Skeletal muscle satellite cell (primary cell): Measurements from ENCODE around the gene MYO9B.

Source experiments
- H3K27me3 ChIP-seq: 2 replicates; pipeline ENCODE4 v1.7.0; 2013; ENCODE audit warnings: low read length; ENCODE audit not compliant: control insufficient read depth, insufficient read depth
- H3K36me3 ChIP-seq: 2 replicates; pipeline ENCODE4 v1.7.0; 2013; ENCODE audit warnings: mild to moderate bottlenecking, control low read depth, low read length; ENCODE audit not compliant: insufficient read depth
- H3K4me1 ChIP-seq: 2 replicates; pipeline ENCODE4 v1.7.0; 2013; ENCODE audit warnings: low read length; ENCODE audit not compliant: control insufficient read depth, insufficient read depth
- H3K4me2 ChIP-seq: 2 replicates; pipeline ENCODE4 v1.7.0; 2013; ENCODE audit warnings: mild to moderate bottlenecking, low read length
- H3K4me3 ChIP-seq: 2 replicates; pipeline ENCODE4 v1.7.0; 2013; ENCODE audit warnings: low read length
- H3K9ac ChIP-seq: 2 replicates; pipeline ENCODE4 v1.7.0; 2013; ENCODE audit warnings: mild to moderate bottlenecking, low read depth, low read length, moderate library complexity
- H3K9me3 ChIP-seq: replicated peaks from 2 replicates; pipeline ENCODE4 v1.7.0; 2013; ENCODE audit warnings: mild to moderate bottlenecking, control low read depth, low read length

Gene MYO9B

DNA sequence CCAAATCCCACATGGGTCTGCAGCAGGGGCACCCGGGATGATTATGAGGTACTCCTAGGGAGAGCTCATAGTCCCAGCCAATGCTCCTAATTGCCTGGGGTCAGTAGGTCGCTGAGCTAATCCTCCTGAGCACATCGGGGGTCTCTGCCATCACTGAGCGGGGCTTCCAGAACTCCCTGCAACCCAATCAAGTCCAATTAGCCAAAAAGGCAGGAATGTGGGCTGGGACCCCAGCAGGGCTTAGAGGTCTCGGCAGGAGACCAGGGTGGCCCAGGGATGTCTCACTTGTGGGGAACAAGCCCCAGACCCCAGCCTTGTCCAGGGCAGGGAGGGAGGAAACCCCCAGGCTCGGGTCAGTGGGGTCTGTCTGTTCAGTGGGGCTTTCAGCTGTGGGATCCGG lies 31.8 kb upstream of the MYO9B start:
- no peaks in the 10 kb centered on the region for H3K4me1 ChIP-seq

DNA sequence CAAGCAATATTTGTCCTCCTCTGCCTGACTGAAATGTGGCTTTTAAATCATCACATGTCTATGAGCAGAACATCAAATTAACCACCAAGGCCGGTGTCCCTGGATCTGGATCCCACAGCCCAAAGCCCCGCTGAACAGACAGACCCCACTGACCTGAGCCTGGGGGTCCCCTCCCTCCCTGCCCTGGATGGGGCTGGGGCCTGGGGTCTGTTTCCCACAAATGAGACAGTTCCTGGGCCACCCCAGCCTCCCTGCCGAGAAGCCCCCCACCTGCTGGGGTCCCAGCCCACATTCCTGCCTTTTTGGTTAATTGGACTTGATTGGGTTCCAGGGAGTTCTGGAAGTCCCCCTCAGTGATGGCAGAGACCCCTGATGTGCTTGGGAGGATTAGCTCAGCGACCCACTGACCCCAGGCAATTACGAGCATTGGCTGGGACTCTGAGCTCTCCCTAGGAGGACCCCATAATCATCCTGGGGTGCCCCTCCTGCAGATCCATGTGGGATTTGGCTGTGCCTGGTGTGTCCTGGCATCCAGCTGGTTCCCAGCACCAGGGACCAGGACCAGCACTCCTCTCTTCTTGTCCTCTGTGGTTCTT lies 29.6 kb upstream of the MYO9B start:
- Histone ChIP-seq H3K9me3 (no peaks in the 10 kb centered on the region), H3K27me3 (peaks cover 26% of the 10 kb centered on the region), H3K36me3 (peaks cover 14% of the 10 kb centered on the region), H3K4me2 (no peak overlapping the region), H3K4me1 (peaks cover 5% of the 10 kb centered on the region), H3K9ac (no peak overlapping the region), H3K4me3 (no peak overlapping the region)

More for the DNA sequence above, 31.8 kb upstream of the MYO9B start:
- Histone ChIP-seq H3K4me2 (no peak overlapping the region), H3K36me3 (peaks cover 2% of the 10 kb centered on the region), H3K9ac (no peak overlapping the region), H3K4me3 (no peak overlapping the region), H3K9me3 (no peaks in the 10 kb centered on the region), H3K27me3 (peaks cover 30% of the 10 kb centered on the region)

DNA sequence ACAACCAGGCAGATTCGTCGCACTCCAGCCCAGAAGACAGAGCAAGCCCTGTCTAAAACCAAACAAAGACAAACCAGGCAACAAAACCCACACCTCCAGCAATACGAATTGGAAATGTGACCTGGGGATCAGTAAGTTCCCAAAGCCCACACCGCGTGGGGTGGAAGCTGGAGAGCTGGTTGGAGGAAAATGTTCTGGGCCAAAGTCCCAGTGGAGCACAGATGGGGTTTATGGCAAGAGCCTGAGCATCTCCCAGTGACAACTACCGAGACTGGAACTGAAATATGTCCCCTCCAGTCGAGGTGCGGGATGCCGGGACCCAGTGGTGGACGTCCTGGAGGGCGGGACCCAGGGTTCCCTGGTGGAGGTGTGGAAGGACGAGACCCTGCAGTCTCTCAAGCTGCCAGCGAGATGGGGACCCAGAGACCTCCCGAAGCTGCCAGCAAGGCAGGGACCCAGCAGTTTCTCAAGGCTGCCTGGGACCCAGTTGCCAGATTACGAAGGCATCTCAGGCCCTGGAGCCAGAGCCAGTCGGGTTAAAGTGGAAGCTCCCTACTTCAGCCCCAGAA lies 26.6 kb upstream of the MYO9B start:
- no peak overlapping the region for H3K4me3 ChIP-seq
- peaks cover 3% of the 10 kb centered on the region for H3K27me3 ChIP-seq
- peaks cover 14% of the 10 kb centered on the region for H3K36me3 ChIP-seq
- peaks cover 5% of the 10 kb centered on the region for H3K4me1 ChIP-seq
- no peaks in the 10 kb centered on the region for H3K9me3 ChIP-seq
- no peak overlapping the region for H3K9ac ChIP-seq
- no peak overlapping the region for H3K4me2 ChIP-seq

DNA sequence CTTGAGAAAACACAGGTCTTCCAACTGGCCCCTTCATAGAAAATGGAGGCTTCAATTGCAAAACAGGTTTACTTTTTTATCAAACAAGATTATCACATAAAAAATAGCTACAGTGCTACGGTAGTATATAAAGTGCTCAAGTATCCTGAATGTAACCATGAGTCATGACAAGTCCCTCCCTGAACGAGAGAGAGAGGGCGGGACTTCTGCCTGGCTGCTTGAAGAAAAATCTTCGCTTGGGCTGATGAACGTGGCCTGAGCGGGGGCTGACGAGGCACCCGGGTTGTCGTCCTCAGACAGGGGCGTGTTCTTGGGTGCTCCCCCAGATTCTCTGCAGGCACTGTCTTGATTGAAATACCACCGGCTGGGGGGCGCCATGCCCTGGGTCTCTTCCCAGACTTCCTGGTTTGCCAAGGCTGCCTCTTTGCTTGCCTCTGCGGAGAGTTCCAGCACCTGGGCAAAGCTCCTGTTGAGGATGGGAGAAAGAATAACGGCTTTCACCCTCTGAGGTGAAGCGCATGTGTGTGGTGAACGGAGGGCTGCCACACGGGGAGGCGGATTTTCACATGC lies 25.8 kb upstream of the MYO9B start:
- Histone ChIP-seq H3K4me2 (no peak overlapping the region), H3K27me3 (no peaks in the 10 kb centered on the region), H3K9ac (no peak overlapping the region), H3K9me3 (no peaks in the 10 kb centered on the region), H3K36me3 (peaks cover 14% of the 10 kb centered on the region), H3K4me3 (no peak overlapping the region), H3K4me1 (peaks cover 5% of the 10 kb centered on the region)

DNA sequence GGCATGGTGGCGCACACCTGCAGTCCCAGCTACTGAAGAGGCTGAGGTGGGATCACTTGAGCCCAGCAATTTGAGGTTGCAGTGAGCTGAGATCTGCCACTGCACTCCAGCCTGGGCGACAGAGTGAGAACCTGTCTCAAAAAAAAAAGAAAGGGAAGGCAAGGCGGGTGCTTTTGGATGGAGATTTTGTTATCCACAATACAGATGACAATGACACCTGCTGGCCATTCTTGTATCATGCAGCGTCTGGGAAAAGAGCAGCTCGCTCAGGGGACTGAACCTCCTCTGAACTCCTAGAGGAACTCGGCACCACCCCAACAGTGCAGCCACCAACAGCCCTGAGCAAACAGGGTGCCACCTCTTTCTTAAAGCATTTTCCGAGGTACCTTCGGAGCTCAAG lies 23.1 kb upstream of the MYO9B start:
- H3K4me2 ChIP-seq: no peak overlapping the region
- no peak overlapping the region for H3K9ac ChIP-seq
- H3K27me3 ChIP-seq: no peaks in the 10 kb centered on the region
- H3K4me3 ChIP-seq: no peak overlapping the region
- peaks cover 20% of the 10 kb centered on the region for H3K36me3 ChIP-seq
- no peaks in the 10 kb centered on the region for H3K9me3 ChIP-seq
- H3K4me1 ChIP-seq: peaks cover 5% of the 10 kb centered on the region

DNA sequence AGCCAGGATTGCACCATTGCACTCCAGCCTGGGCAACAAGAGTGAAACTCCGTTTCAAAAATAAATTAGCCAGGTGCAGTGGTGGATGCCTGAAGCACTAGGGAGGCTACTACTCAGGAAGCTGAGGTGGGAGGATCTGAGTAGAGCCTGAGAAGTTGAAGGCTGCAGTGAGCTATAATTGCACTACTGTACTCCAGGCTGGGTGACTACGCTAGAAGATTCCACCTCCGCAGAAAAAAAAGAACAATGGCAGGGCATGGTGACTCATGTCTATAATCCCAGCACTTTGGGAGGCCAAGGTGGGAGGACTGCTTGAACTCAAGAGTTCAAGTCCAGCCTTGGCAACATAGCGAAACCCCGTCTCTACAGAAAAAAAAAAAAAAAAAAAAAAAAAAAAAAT lies 20.8 kb upstream of the MYO9B start:
- H3K36me3 ChIP-seq: peaks cover 31% of the 10 kb centered on the region
- peaks cover 2% of the 10 kb centered on the region for H3K4me1 ChIP-seq
- H3K4me2 ChIP-seq: no peak overlapping the region

DNA sequence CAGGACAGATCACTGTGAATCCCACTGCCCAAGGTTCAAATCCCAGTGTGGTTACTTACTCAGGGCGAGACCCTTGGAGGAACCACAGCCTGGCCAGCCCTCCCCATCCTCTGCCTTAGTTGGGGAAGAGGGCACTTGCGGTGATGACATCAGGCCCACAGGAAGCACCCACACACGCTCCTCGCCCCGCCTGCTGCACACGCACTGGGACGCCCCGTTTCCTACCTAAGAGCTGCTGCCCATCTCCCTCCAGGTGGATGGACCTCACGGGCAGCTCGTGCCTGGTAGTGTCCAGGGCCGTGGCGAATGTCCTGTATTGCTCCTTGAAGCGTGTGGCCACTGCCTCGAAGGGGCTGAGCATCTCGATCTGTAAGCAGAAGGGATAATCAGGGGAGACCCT lies 19.9 kb upstream of the MYO9B start:
- H3K9me3 ChIP-seq: peaks cover 7% of the 10 kb centered on the region
- H3K4me3 ChIP-seq: no peak overlapping the region
- H3K4me1 ChIP-seq: no peaks in the 10 kb centered on the region
- peaks cover 31% of the 10 kb centered on the region for H3K36me3 ChIP-seq
- H3K9ac ChIP-seq: no peak overlapping the region
- no peak overlapping the region for H3K4me2 ChIP-seq
- no peaks in the 10 kb centered on the region for H3K27me3 ChIP-seq

More for the DNA sequence above, 20.8 kb upstream of the MYO9B start:
- no peak overlapping the region for H3K4me3 ChIP-seq
- H3K9ac ChIP-seq: no peak overlapping the region
- H3K27me3 ChIP-seq: no peaks in the 10 kb centered on the region
- H3K9me3 ChIP-seq: peaks cover 7% of the 10 kb centered on the region

DNA sequence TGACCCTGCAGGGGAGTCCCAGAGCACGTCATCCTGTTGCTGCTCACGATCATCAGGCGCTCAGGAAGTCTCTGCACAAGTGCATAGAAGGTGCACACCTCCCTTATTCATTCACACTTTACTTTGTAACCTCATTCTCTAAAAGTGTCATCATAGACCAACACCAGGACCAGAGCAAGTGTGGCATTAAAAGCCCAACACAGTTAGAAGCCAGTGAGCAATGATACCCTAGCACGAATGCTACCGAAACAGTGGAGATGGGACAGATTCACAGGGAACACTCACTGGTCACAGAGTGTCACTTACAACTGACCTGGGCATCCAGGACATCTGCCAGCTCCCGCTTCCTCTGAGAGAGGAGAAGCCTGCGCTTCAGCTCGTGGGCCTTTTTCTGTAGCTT lies 17.3 kb upstream of the MYO9B start:
- Histone ChIP-seq H3K4me2 (no peak overlapping the region), H3K9ac (no peak overlapping the region), H3K36me3 (peaks cover 31% of the 10 kb centered on the region), H3K4me1 (no peaks in the 10 kb centered on the region), H3K9me3 (peaks cover 7% of the 10 kb centered on the region), H3K4me3 (no peak overlapping the region), H3K27me3 (no peaks in the 10 kb centered on the region)

DNA sequence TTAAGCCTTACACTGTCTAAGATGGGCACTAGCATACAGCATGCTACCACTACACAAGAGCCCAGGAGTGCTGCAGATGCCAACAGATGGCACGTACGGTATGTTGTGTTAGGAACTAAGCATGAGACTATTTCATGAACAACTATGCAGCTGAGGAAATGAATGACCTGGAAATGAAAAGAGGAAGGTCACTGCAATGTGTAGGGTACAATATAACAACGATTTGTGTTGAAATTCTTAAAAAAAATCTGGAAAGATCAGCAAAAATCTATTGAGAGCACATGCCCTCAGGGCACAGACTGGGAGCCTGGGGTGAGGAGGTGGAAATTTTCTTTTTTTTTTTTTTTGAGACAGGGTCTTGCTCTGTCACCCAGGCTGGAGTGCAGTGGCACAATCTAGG lies 14.8 kb upstream of the MYO9B start:
- Histone ChIP-seq H3K9ac (no peak overlapping the region), H3K4me2 (no peak overlapping the region), H3K27me3 (no peaks in the 10 kb centered on the region), H3K4me3 (no peak overlapping the region), H3K4me1 (no peaks in the 10 kb centered on the region), H3K36me3 (peaks cover 26% of the 10 kb centered on the region), H3K9me3 (peaks cover 7% of the 10 kb centered on the region)

DNA sequence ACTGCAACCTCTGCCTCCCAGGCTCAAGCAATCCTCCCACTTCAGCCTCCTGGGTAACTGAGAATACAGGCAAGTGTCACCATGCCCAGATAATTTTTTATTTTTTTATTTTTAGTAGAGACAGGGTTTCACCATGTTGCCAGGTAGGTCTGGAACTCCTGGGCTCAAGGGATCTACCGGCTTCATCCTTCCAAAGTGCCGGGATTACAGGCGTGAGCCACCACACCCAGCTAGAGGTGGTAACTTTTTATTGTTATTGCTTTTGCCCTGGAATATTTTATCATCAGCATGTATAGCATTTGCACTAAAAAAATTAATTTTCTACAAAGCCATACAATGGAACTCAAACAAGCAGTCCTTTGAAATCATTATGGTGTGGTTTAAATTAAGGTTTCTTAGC lies 14.4 kb upstream of the MYO9B start:
- H3K4me2 ChIP-seq: no peak overlapping the region
- no peak overlapping the region for H3K4me3 ChIP-seq
- no peak overlapping the region for H3K9ac ChIP-seq
- no peaks in the 10 kb centered on the region for H3K27me3 ChIP-seq
- H3K36me3 ChIP-seq: peaks cover 25% of the 10 kb centered on the region
- peaks cover 7% of the 10 kb centered on the region for H3K9me3 ChIP-seq
- H3K4me1 ChIP-seq: no peaks in the 10 kb centered on the region

DNA sequence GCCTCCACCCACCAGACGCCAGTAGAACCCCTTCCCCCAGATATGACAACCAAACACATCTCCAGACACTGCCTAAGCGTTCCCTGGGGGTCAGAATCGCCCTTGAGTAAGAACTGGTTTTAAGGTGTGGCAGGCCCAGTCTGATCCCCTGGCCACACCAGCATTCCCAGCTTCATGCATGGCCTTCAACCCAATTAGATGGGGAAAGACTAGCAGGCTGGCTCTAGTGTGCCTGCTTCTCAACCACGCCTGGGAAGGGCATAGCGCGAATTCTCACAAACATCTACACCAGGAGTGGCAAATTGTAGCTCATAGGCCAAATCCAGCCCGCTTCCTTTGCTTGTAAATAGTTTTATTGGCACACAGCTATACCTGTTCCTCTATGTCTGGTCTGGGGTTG lies 13.9 kb upstream of the MYO9B start:
- Histone ChIP-seq H3K9ac (no peak overlapping the region), H3K27me3 (no peaks in the 10 kb centered on the region), H3K4me3 (no peak overlapping the region), H3K36me3 (peaks cover 25% of the 10 kb centered on the region), H3K4me1 (no peaks in the 10 kb centered on the region), H3K9me3 (peaks cover 7% of the 10 kb centered on the region), H3K4me2 (no peak overlapping the region)

DNA sequence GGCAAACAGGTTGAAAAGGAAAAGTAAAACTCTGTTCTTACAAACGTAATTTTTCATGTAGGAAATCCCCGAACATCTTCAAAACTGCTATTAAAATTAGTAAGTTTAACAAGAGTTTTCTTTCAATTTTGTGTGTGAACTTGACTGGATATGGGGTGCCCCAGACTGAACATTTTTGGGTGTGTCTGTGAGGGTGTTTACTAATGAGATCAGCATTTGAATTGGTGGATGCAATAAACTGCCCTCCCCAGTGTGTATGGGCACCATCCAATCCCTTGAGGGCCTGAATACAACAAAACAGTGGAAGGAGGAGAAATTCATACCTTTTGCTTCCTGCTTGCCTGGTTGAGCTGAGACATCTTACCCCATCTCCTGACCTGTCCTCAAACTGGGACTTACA lies 12.1 kb upstream of the MYO9B start:
- H3K4me3 ChIP-seq: no peak overlapping the region
- peaks cover 2% of the 10 kb centered on the region for H3K9me3 ChIP-seq
- no peak overlapping the region for H3K9ac ChIP-seq
- H3K36me3 ChIP-seq: peaks cover 16% of the 10 kb centered on the region
- no peaks in the 10 kb centered on the region for H3K27me3 ChIP-seq
- H3K4me2 ChIP-seq: no peak overlapping the region
- H3K4me1 ChIP-seq: no peaks in the 10 kb centered on the region
